GM12873 (cell line): Measurements from ENCODE around the gene DMBT1.

Source experiments
- CTCF ChIP-seq: IDR thresholded peaks from 2 replicates; pipeline ENCODE4 v1.5.1; 2012; ENCODE audit warnings: low read depth, mild to moderate bottlenecking, moderate library complexity, low read length, control low read depth; ENCODE audit not compliant: insufficient read depth; ENCODE audit errors: missing control alignments

The DMBT1 gene

GRCh38 chr10:122519873-122520272, 40.7 kb upstream of the DMBT1 start:
- TF ChIP-seq CTCF = no peak

DNA sequence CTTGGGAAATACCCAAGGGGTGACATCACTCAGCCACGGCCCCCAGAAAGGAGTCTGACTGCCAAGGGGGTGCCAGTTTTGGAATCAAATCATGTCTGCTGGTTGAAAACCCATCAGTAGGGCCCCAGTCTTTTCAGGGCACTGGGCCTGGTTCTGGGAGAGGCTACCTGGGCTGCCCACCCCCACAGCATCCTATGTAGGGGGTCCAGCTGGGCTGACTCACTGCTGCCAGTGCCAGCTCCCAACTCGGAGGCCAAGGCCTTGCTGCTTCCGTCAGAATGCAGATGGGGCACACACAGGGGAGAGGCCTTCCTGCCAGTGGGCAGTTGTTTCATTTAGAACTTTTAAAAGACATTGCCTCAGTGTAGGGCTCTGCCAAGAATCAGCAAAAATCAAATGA, 39.5 kb upstream of the DMBT1 start:
- TF ChIP-seq CTCF = no peak

DNA sequence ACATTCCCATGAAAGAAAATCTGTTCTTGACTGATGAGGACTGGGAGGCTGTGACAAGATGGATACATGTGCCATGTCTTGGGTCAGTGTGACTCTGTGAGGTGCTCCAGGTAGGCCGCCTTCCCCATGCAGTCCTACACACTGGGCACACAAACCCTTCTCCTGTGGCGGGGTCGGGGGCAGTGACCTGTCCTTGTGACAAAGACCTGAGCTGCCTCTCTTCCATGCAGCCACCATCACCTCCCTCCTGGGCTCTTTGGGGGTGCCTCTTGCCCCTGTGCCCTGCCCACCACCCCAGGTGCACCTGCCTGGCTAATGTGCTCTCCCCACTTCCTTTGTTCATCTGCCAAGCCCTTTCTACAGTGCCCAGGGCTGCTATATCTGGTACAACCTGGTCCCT, 35.7 kb upstream of the DMBT1 start:
- no peak for TF ChIP-seq CTCF

DNA sequence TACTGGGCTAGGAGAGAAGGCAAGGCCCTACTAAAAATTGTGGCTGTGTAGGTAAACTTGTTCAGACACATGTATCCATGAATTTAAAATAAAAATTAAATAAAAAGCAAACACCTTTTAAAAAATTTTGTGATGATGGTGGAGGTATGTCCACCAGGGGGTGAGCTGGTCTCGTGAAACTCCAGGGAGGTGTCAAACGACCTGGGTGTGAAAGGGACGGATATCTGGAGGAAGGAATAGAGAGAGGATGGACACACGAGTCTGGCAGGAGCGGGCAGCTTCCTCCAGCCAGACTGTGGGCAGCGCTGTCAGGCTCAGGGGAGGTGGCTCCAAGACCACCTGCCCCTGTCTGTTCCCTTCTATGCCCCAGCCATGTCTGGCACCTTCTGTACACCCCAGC, 34.8 kb upstream of the DMBT1 start:
- peak; percentile 17 for TF ChIP-seq CTCF

DNA sequence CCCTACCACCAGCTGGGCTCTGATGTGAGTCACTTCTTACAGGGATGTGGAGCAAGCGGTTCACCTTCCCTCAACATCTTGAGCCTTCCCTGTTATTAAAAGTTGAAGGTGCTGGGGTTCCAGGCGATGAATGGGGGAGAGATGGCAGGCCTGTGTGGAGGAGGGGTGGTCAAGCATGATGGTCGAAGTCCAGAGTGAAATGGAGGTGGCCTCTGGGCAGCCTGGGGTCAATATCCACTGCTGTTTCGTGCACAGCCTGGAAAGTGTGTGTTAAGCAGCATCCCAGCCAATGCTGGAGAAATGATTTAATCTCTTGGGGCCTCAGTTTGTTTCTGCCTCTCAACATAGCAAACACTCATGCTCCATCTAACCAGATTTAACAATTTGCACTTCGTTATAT, 33.7 kb upstream of the DMBT1 start:
- no peak for TF ChIP-seq CTCF

GRCh38 chr10:122530177-122530576, 30.4 kb upstream of the DMBT1 start:
- TF ChIP-seq CTCF = no peak

DNA sequence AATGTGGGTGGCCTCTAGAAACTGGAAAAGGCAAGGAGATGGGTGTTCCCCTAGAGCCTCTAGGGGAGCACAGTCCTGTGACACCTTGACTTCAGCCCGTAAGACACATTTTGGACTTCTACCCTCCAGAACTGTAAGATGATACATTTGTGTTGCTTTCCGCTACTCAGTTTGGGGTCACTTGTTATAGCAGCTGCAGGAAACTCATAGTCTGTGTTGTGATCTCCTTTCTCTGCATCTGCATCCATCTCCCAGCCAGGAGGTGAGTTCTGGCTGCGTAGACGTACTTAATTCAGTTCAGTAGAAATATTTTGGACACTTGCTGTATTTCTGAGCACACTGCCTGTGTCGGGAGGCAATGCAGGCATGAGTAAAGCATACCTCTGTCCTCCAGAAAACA, 29.3 kb upstream of the DMBT1 start:
- TF ChIP-seq CTCF = no peak

- TF ChIP-seq CTCF = no peak
Measured at GRCh38 chr10:122531939-122532338, 28.6 kb upstream of the DMBT1 start.
